Psoas muscle (tissue), 8 donors: Measurements from ENCODE around the gene PEX7. TPM values are rescaled to one million over a fixed set of nuclear protein-coding genes. Genes with fewer than 3 reads are reported as not detected.

Experiments used
- ATAC-seq, 4 donors: fragments of 200-7000 bp; cut with Tn5 transposase; one replicate each; pipeline ENCODE4 v1.9.1; 2020; ENCODE audit warnings: moderate library complexity in 3 of 4, mild to moderate bottlenecking in 2 of 4
- DNase-seq, 2 donors: peaks; one replicate each; pipeline ENCODE4 v3.0.0-alpha.2; 2020
- H3K27ac ChIP-seq: fragments of 200-600 bp; one replicate; pipeline ENCODE4 v1.8.0; 2022
- H3K27me3 ChIP-seq, 3 donors: fragments of 200-600 bp in 1 of 3; one replicate each; pipeline versions ENCODE4 v1.6.1 to v1.8.0; 2013 to 2022; ENCODE audit warnings: low read length in 2 of 3, mild to moderate bottlenecking in 2 of 3, moderate library complexity in 1 of 3; ENCODE audit not compliant: insufficient read depth in 3 of 3
- H3K36me3 ChIP-seq, 2 donors: fragments of 200-600 bp in 1 of 2; one replicate each; pipeline versions ENCODE4 v1.6.1 to v1.8.0; 2013 to 2022; ENCODE audit warnings: low read depth in 1 of 2, mild to moderate bottlenecking in 1 of 2, moderate library complexity in 1 of 2; ENCODE audit not compliant: insufficient read depth in 1 of 2
- H3K4me1 ChIP-seq: fragments of 200-600 bp; one replicate; pipeline ENCODE4 v1.8.0; 2022
- H3K4me3 ChIP-seq: fragments of 200-600 bp; one replicate; pipeline ENCODE4 v1.8.0; 2022; ENCODE audit warnings: mild to moderate bottlenecking
- H3K9me3 ChIP-seq: fragments of 200-600 bp; one replicate; pipeline ENCODE4 v1.8.0; 2022
- WGBS, 3 donors: extraction: QIAGEN DNeasy Blood & Tissue Kit; methylation state at CpG; one replicate each; pipeline versions ENCODE4 v1.1.6 to v1.1.7; 2013; 5-methylcytosine and 5-hydroxymethylcytosine counted together
- intact Hi-C, 2 donors: fragments of 100-400 bp; cut with DNase I; formaldehyde crosslinking; loops; one replicate each; pipeline versions ENCODE4 v1.11.0 to v1.14.2; 2022
- polyA plus RNA-seq, 3 donors: library from polyadenylated mRNA; stranded (reverse); fragments of 200-250 nt; gene quantifications; one replicate each; pipeline ENCODE4 v1.2.3, GENCODE V29; 2013
- total RNA-seq, 4 donors: library from RNA; stranded (reverse); fragmentation: NEBNext Ultra II Directional in 2 of 4; extraction: Animal tissue kit (Norgen Biotek cat#: 25700) in 2 of 4; gene quantifications; one replicate each; pipeline versions ENCODE4 v1.2.1 to v1.2.4, GENCODE V29; 2021 to 2023
- TF ChIP-seq, protein P1 (sequence below): fragments of 200-600 bp; IDR thresholded peaks from one replicate; pipeline ENCODE4 v1.8.0; 2022; ENCODE audit warnings: antibody characterized with exemption
- donor health status: healthy with polysubstance abuse.
- donor health status: DM: no; HTN: no; CAD: no; lungs with moderate emphysema.
- donor health status: Bipolar disorder and iron deficiency.
- donor health status: healthy.
- donor health status: DM: yes; HTN: yes; CAD: no.
- donor health status: DM: no; HTN: no; CAD: no.
- donor health status: DM: no; HTN: no; CAD: no.
- donor health status: DM: yes; HTN: yes; CAD: no.

Gene PEX7
- total and polyA plus RNA-seq, 7 donors, result 2.2 to 9.8 (median 3.7) TPM

- TF ChIP-seq, protein P1, sequence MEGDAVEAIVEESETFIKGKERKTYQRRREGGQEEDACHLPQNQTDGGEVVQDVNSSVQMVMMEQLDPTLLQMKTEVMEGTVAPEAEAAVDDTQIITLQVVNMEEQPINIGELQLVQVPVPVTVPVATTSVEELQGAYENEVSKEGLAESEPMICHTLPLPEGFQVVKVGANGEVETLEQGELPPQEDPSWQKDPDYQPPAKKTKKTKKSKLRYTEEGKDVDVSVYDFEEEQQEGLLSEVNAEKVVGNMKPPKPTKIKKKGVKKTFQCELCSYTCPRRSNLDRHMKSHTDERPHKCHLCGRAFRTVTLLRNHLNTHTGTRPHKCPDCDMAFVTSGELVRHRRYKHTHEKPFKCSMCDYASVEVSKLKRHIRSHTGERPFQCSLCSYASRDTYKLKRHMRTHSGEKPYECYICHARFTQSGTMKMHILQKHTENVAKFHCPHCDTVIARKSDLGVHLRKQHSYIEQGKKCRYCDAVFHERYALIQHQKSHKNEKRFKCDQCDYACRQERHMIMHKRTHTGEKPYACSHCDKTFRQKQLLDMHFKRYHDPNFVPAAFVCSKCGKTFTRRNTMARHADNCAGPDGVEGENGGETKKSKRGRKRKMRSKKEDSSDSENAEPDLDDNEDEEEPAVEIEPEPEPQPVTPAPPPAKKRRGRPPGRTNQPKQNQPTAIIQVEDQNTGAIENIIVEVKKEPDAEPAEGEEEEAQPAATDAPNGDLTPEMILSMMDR, result no peak
- 2 to 3% (median 3%) methylated on average over 36 to 37 of the region's 37 CpGs for WGBS, 3 donors
- Histone ChIP-seq H3K36me3 (no peaks in the 10 kb centered on the region), H3K4me3 (peak overlapping the region; percentile 69), H3K4me1 (peaks cover 20% of the 10 kb centered on the region), H3K27me3 (peaks cover 0 to 83% (median 32%) of the 10 kb centered on the region in 3 donors), H3K27ac (no peak overlapping the region), H3K9me3 (no peaks in the 10 kb centered on the region)
- DNase-seq (no peak), ATAC-seq (peak in 3 of 4 donors; percentile 27 to 62 (median 57))
- intact Hi-C loops, result no loop called here
These were observed 98.4 kb downstream of the PEX7 start for GRCh38 chr6:136920671-136921380.

DNA sequence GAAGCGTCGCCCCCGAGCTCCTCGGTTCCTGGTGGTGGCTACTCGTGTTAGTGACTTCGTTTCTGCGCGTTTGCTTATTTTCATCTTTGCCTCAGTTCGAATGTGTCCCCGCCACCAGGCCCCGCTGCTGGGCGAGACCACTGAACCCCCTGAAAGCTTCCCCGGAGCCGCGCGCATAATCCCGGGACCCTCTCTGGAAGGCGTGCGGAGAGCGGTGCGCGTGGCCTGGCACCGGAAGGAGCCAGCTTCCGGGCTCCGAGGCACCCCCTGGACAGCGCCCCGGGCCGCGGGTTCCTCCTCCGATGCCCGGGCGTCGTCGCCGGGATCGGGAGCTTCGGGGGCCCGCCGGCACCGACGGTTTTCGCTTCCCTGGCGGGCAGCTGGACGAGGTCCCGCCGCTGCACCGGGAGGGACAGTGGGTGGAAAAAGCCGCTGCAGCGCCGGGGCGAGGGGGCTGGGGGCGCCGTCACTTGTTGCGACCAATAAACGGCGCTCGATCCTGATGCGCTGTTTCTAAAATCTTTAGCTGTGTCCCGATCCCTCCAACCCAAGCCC lies 99.1 kb downstream of the PEX7 start:
- H3K9me3 ChIP-seq, result no peaks in the 10 kb centered on the region
- H3K27ac ChIP-seq, result no peak overlapping the region
- TF ChIP-seq, protein P1, result no peak
- intact Hi-C loops, result no loop called here
- peak overlapping the region; percentile 69 for H3K4me3 ChIP-seq
- H3K27me3 ChIP-seq, result peaks cover 0 to 83% (median 32%) of the 10 kb centered on the region in 3 donors
- 0 to 1% (median 0%) methylated on average over 52 to 59 of the region's 59 CpGs for WGBS, 3 donors
- H3K36me3 ChIP-seq, result no peaks in the 10 kb centered on the region
- ATAC-seq (peak in 3 of 4 donors; percentile 35 to 52 (median 40)), DNase-seq (peak in 1 of 2 donors; percentile 18)
- H3K4me1 ChIP-seq, result peaks cover 20% of the 10 kb centered on the region

DNA sequence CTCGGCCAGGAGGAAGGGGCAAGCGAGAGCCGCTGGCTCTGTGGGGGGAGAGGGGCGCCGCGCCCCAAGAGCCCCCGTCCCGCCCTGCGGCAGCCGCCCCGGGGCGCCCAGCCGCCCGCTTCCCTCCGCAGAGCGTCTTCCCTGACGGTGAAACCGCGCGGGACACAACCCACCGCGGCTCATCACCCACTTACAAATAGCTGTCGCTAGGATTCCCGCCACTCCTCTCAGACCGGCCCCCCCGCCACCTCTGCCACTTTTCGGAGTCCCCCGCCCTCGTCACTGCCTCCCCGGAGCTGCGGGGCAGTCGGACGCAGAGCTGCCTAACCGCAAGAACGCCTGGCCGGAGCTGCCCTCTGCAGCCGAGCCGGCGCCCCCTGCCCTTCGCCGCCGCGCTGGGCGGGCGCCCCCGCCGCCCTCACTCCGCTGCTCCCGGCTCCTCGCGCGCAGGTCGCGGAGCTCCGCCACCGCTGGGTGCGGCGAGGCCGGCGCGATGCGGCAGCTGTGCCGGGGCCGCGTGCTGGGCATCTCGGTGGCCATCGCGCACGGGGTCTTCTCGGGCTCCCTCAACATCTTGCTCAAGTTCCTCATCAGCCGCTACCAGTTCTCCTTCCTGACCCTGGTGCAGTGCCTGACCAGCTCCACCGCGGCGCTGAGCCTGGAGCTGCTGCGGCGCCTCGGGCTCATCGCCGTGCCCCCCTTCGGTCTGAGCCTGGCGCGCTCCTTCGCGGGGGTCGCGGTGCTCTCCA lies 99.7 kb downstream of the PEX7 start, which contains the start of gene SLC35D3:
TSS of gene SLC35D3 (plus strand) at position 366 of the 749 bp plus-strand sequence. CDS start at position 494, 128 bp downstream.
- peak within 1 kb of the TSS; percentile 69 for H3K4me3 ChIP-seq
- H3K9me3 ChIP-seq, result no peaks in the 10 kb centered on the region
- WGBS, 3 donors, result 0 to 1% (median 1%) methylated on average over 71 to 86 of the region's 86 CpGs
- DNase-seq (peak in 1 of 2 donors; percentile 60), ATAC-seq (peak in 3 of 4 donors; percentile 27 to 36 (median 35))
- H3K27me3 ChIP-seq, result peaks cover 0 to 76% (median 30%) of the 10 kb centered on the region in 3 donors
- H3K4me1 ChIP-seq, result peaks cover 20% of the 10 kb centered on the region
- H3K36me3 ChIP-seq, result no peaks in the 10 kb centered on the region
- TF ChIP-seq, protein P1, result no peak
- no peak within 1 kb of the TSS for H3K27ac ChIP-seq
- intact Hi-C loops, result no loop called here

DNA sequence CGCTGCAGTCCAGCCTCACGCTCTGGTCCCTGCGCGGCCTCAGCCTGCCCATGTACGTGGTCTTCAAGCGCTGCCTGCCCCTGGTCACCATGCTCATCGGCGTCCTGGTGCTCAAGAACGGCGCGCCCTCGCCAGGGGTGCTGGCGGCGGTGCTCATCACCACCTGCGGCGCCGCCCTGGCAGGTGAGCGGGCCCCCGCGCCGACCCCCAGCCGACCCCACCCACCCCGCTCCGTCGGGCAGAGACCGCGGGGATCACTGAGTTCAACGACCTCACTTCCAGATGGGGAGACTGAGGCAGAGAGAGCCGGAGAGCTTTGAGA lies 100.3 kb downstream of the PEX7 start:
- Histone ChIP-seq H3K4me3 (peak overlapping the region; percentile 69), H3K9me3 (no peaks in the 10 kb centered on the region), H3K36me3 (no peaks in the 10 kb centered on the region), H3K27ac (no peak overlapping the region), H3K27me3 (peaks cover 0 to 73% (median 30%) of the 10 kb centered on the region in 3 donors), H3K4me1 (peaks cover 20% of the 10 kb centered on the region)
- ATAC-seq (peak in 1 of 4 donors; percentile 16), DNase-seq (no peak)
- WGBS, 3 donors, result 0 to 2% (median 1%) methylated on average over 29 of the region's 29 CpGs
- intact Hi-C loops, result no loop called here
- TF ChIP-seq, protein P1, result no peak
